Stimulated activated naive CD8-positive, alpha-beta T cell treated with anti-CD3 and anti-CD28 coated beads, Interleukin-15, amount 100 ng/mL, for 72 hours (primary cell): Measurements from ENCODE around the gene N4BP2L2.

Experiments used
- ATAC-seq: fragments of 150-1000 bp; cut with Tn5 transposase; 2 replicates; pipeline ENCODE4 v1.10.0; 2021; ENCODE audit warnings: mild to moderate bottlenecking, moderate library complexity
- DNase-seq, 2 donors: peaks; one replicate each; pipeline ENCODE4 v3.0.0; 2021 to 2022
- H3K27ac Mint-ChIP-seq, 2 donors: one replicate each; pipeline ENCODE4 v1.8.0; 2022; ENCODE audit warnings: mild to moderate bottlenecking in 2 of 2, mixed read lengths in 2 of 2, moderate library complexity in 2 of 2
- H3K27me3 Mint-ChIP-seq: one replicate; pipeline ENCODE4 v1.8.0; 2022; ENCODE audit warnings: mixed read lengths
- H3K4me1 Mint-ChIP-seq: one replicate; pipeline ENCODE4 v1.8.0; 2022; ENCODE audit warnings: mild to moderate bottlenecking, mixed read lengths
- H3K4me3 Mint-ChIP-seq, 2 donors: one replicate each; pipeline ENCODE4 v1.8.0; 2022; ENCODE audit warnings: mild to moderate bottlenecking in 2 of 2, mixed read lengths in 2 of 2, moderate library complexity in 1 of 2
- H3K9me3 Mint-ChIP-seq, 2 donors: one replicate each; pipeline ENCODE4 v1.8.0; 2022; ENCODE audit warnings: mixed read lengths in 2 of 2

Gene N4BP2L2

DNA sequence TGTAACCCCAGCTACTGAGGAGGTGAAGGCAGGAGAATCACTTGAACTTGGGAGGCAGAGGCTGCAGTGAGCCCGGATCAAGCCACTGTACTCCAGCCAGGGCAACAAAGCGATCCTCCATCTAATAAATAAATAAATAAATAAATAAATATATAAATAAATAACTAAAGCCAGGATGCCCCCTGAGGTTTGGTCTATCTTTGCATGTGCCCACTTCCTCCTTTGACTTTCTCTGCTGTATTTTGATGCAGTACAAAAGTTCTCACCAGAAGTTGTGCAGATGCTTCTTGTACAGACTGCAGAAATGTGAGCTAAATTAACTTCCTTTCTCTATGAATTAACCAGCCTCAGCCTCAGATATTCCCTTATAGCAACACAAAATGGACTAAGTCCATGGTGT is 6.5 kb upstream of the N4BP2L2 start:
- Mint-ChIP-seq H3K27ac (no peak overlapping the region), H3K9me3 (no peaks in the 10 kb centered on the region), H3K4me3 (no peak overlapping the region), H3K4me1 (no peaks in the 10 kb centered on the region), H3K27me3 (peaks cover 6% of the 10 kb centered on the region)
- DNase-seq (no peak), ATAC-seq (no peak)

- Mint-ChIP-seq H3K9me3 (no peaks in the 10 kb centered on the region), H3K27me3 (peaks cover 6% of the 10 kb centered on the region), H3K4me1 (peaks cover 8% of the 10 kb centered on the region), H3K27ac (no peak overlapping the region), H3K4me3 (no peak overlapping the region)
- DNase-seq (no peak), ATAC-seq (no peak)
Observed at GRCh38 chr13:32542221-32542620, 3.6 kb upstream of the N4BP2L2 start.

DNA sequence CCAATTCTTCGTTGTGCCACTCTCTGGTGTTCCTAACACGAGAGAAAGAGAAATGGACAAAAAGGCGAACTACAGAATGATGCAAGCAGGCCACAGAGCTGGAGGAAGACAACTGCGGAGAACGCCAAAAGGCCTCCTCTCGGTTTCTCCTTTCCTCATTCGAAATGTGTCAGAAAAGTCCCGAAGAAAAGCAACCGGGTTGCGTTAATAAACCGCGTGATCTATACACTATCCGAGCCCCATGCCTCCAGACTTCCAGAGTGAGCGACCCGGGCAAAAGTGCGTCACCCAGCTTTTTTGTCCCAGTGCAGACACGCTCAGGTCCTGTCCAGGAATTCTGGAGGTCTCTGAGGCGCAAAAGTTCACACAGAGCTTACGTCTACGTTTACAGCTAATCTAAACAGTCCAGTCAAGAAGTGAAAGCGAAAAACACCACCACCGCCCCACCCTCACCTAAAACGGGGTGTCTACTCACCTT is 413 bp downstream of the N4BP2L2 start:
- peak overlapping the region; percentile 99 for H3K27ac Mint-ChIP-seq
- H3K4me1 Mint-ChIP-seq: peaks cover 44% of the 10 kb centered on the region
- DNase-seq (no peak), ATAC-seq (peak; percentile 91)
- H3K9me3 Mint-ChIP-seq: peaks cover 0 to 5% of the 10 kb centered on the region in 2 donors
- peaks cover 6% of the 10 kb centered on the region for H3K27me3 Mint-ChIP-seq
- peak overlapping the region; percentile 95 to 97 for H3K4me3 Mint-ChIP-seq

GRCh38 chr13:32537580-32538142 is 934 bp downstream of the N4BP2L2 start:
- peak overlapping the region; percentile 99 for H3K27ac Mint-ChIP-seq
- DNase-seq (peak in 1 of 2 donors; percentile 70), ATAC-seq (peak; percentile 30)
- peaks cover 47% of the 10 kb centered on the region for H3K4me1 Mint-ChIP-seq
- H3K27me3 Mint-ChIP-seq: peaks cover 6% of the 10 kb centered on the region
- H3K4me3 Mint-ChIP-seq: peak overlapping the region; percentile 95 to 97
- H3K9me3 Mint-ChIP-seq: peaks cover 0 to 5% of the 10 kb centered on the region in 2 donors

DNA sequence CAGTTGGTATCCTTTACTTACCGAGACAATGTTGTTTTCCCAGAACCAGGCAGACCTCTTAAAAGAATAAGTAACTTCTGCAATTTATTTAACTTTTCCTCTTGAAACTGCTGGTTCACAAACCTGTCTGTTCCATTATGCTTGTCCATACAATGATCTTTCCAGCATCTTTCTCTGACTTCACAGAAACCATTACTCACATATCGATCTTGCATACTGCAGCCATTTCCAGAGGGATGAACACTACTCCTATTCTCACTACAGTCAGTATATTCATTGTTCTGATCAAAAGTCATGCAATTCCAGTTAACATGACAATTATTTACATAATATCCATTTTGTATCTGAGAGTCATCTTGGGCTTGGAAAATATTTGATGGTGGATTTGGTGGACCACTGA is 2.8 kb downstream of the N4BP2L2 start:
- Mint-ChIP-seq H3K27ac (peak overlapping the region in 1 of 2 donors; percentile 90), H3K4me1 (peaks cover 65% of the 10 kb centered on the region), H3K27me3 (no peaks in the 10 kb centered on the region), H3K9me3 (peaks cover 0 to 5% of the 10 kb centered on the region in 2 donors), H3K4me3 (peak overlapping the region; percentile 24 to 77)
- DNase-seq: no peak
- ATAC-seq: no peak

- H3K4me1 Mint-ChIP-seq: peaks cover 70% of the 10 kb centered on the region
- H3K4me3 Mint-ChIP-seq: peak overlapping the region; percentile 12 to 65
- no peak for DNase-seq
- ATAC-seq: no peak
- peak overlapping the region; percentile 37 to 88 for H3K27ac Mint-ChIP-seq
- H3K27me3 Mint-ChIP-seq: no peaks in the 10 kb centered on the region
- peaks cover 0 to 5% of the 10 kb centered on the region in 2 donors for H3K9me3 Mint-ChIP-seq
Observed at GRCh38 chr13:32535115-32535514, 3.5 kb downstream of the N4BP2L2 start.

- peak overlapping the region in 1 of 2 donors; percentile 19 for H3K27ac Mint-ChIP-seq
- no peaks in the 10 kb centered on the region for H3K9me3 Mint-ChIP-seq
- ATAC-seq: peak; percentile 66
- no peak for DNase-seq
- H3K27me3 Mint-ChIP-seq: no peaks in the 10 kb centered on the region
- H3K4me1 Mint-ChIP-seq: peaks cover 76% of the 10 kb centered on the region
- peak overlapping the region; percentile 57 to 88 for H3K4me3 Mint-ChIP-seq
Observed at GRCh38 chr13:32530841-32531253, 7.7 kb downstream of the N4BP2L2 start.

- Mint-ChIP-seq H3K27me3 (no peaks in the 10 kb centered on the region), H3K4me1 (peaks cover 54% of the 10 kb centered on the region), H3K4me3 (no peak overlapping the region), H3K27ac (no peak overlapping the region), H3K9me3 (no peaks in the 10 kb centered on the region)
- ATAC-seq (no peak), DNase-seq (no peak)
Observed at GRCh38 chr13:32528358-32528757, 10.2 kb downstream of the N4BP2L2 start.

GRCh38 chr13:32527151-32527550 is 11.4 kb downstream of the N4BP2L2 start:
- H3K9me3 Mint-ChIP-seq: no peaks in the 10 kb centered on the region
- DNase-seq: no peak
- H3K27me3 Mint-ChIP-seq: no peaks in the 10 kb centered on the region
- H3K27ac Mint-ChIP-seq: no peak overlapping the region
- H3K4me1 Mint-ChIP-seq: peaks cover 46% of the 10 kb centered on the region
- H3K4me3 Mint-ChIP-seq: no peak overlapping the region
- no peak for ATAC-seq

DNA sequence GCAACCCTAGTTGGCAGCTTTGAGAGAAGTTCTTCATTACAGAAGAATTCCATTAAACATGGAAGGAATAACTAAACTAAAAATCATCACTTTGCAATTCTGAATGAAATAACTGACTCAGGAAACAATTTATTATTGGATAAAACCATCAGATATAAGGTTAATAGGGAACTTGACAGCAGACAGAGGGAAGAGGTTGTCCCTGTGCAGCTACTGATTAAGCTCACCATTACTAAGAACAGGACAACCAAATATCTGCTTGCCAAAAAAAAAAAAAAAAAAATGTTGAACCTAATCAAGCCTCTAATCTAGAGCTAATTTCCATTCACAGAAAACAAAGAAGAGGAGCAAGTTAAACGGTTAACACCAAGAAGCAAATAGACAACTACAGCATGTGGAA is 12.8 kb downstream of the N4BP2L2 start:
- ATAC-seq (no peak), DNase-seq (no peak)
- Mint-ChIP-seq H3K9me3 (no peaks in the 10 kb centered on the region), H3K27ac (peak overlapping the region in 1 of 2 donors; percentile 55), H3K4me3 (no peak overlapping the region), H3K4me1 (peaks cover 35% of the 10 kb centered on the region), H3K27me3 (no peaks in the 10 kb centered on the region)

GRCh38 chr13:32515246-32515645 is 23.3 kb downstream of the N4BP2L2 start:
- Mint-ChIP-seq H3K4me1 (peaks cover 2% of the 10 kb centered on the region), H3K27me3 (no peaks in the 10 kb centered on the region), H3K27ac (no peak overlapping the region), H3K4me3 (no peak overlapping the region), H3K9me3 (no peaks in the 10 kb centered on the region)
- no peak for ATAC-seq
- DNase-seq: no peak

DNA sequence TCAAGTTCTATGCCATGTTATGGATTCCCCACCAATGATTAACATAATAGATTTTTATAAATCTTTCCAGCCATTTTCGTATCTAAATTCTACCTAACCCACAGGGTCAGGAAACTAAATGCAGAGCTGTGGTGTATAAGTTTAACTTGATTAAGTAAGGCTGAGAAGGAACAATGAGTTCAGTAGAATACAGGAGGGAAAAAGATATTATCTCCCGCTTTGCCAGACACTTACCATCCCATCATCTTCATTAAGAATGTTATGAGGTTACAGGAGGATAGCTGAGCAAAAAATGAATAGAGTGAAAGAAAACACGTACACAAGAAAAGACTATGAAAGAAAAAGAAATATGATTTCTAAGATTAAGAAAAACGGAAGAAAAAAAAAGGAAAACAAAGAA is 27.1 kb downstream of the N4BP2L2 start:
- DNase-seq (no peak), ATAC-seq (no peak)
- no peaks in the 10 kb centered on the region for H3K9me3 Mint-ChIP-seq
- no peak overlapping the region for H3K27ac Mint-ChIP-seq
- H3K27me3 Mint-ChIP-seq: no peaks in the 10 kb centered on the region
- no peaks in the 10 kb centered on the region for H3K4me1 Mint-ChIP-seq
- no peak overlapping the region for H3K4me3 Mint-ChIP-seq

DNA sequence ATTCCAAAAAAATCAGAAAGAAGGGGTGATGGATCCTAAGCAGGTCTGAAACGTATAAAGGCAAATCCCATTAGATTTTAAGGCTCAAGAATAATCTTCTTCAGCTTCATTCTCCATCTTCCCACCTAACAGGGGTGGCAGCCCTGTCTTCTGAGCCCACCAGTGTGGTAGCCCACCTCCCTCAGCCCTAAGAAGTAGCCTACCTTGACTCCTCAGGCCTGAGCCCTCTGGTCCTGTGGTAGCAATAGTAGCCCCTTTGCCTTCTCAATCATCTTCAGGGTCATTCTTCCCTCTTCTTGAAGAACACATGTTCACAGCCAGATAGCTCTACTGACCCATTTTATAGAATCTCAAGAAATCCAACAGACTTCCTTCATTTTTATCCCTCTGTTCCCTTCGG is 33.7 kb downstream of the N4BP2L2 start:
- Mint-ChIP-seq H3K27me3 (no peaks in the 10 kb centered on the region), H3K4me1 (no peaks in the 10 kb centered on the region), H3K27ac (no peak overlapping the region), H3K9me3 (no peaks in the 10 kb centered on the region), H3K4me3 (no peak overlapping the region)
- ATAC-seq (no peak), DNase-seq (no peak)

GRCh38 chr13:32504263-32504662 is 34.3 kb downstream of the N4BP2L2 start:
- DNase-seq (no peak), ATAC-seq (no peak)
- no peaks in the 10 kb centered on the region for H3K27me3 Mint-ChIP-seq
- H3K4me1 Mint-ChIP-seq: no peaks in the 10 kb centered on the region
- H3K9me3 Mint-ChIP-seq: no peaks in the 10 kb centered on the region
- H3K4me3 Mint-ChIP-seq: no peak overlapping the region
- no peak overlapping the region for H3K27ac Mint-ChIP-seq

GRCh38 chr13:32503727-32504126 is 34.9 kb downstream of the N4BP2L2 start:
- ATAC-seq (no peak), DNase-seq (no peak)
- no peak overlapping the region for H3K4me3 Mint-ChIP-seq
- no peak overlapping the region for H3K27ac Mint-ChIP-seq
- H3K4me1 Mint-ChIP-seq: no peaks in the 10 kb centered on the region
- H3K27me3 Mint-ChIP-seq: no peaks in the 10 kb centered on the region
- H3K9me3 Mint-ChIP-seq: no peaks in the 10 kb centered on the region

- no peak for DNase-seq
- ATAC-seq: no peak
- H3K4me1 Mint-ChIP-seq: peaks cover 12% of the 10 kb centered on the region
- H3K27ac Mint-ChIP-seq: no peak overlapping the region
- no peaks in the 10 kb centered on the region for H3K27me3 Mint-ChIP-seq
- H3K9me3 Mint-ChIP-seq: no peaks in the 10 kb centered on the region
- H3K4me3 Mint-ChIP-seq: no peak overlapping the region
Observed at GRCh38 chr13:32501064-32501463, 37.5 kb downstream of the N4BP2L2 start.
